Stimulated activated naive CD8-positive, alpha-beta T cell treated with anti-CD3 and anti-CD28 coated beads, Interleukin-15, Interleukin-2, amounts not matched to agents 100 ng/mL and 50 ng/mL, for 24 hours (primary cell): ENCODE results near the gene NUP210L.
A peak's percentile ranks its signal among the peaks of the same experiment; 100 is the strongest.

ENCODE experiments used
- H3K27ac Mint-ChIP-seq: one replicate; pipeline ENCODE4 v1.8.0; 2021; ENCODE audit warnings: mild to moderate bottlenecking, mixed read lengths
- H3K27me3 Mint-ChIP-seq: one replicate; pipeline ENCODE4 v1.8.0; 2021; ENCODE audit warnings: mixed read lengths
- H3K36me3 Mint-ChIP-seq: one replicate; pipeline ENCODE4 v1.8.0; 2021; ENCODE audit warnings: low read depth, mixed read lengths
- H3K4me1 Mint-ChIP-seq: one replicate; pipeline ENCODE4 v1.8.0; 2021; ENCODE audit warnings: low read depth, mixed read lengths
- H3K4me3 Mint-ChIP-seq: one replicate; pipeline ENCODE4 v1.8.0; 2021; ENCODE audit warnings: mild to moderate bottlenecking, mixed read lengths
- H3K9me3 Mint-ChIP-seq: one replicate; pipeline ENCODE4 v1.8.0; 2021; ENCODE audit warnings: mixed read lengths

Gene NUP210L

DNA sequence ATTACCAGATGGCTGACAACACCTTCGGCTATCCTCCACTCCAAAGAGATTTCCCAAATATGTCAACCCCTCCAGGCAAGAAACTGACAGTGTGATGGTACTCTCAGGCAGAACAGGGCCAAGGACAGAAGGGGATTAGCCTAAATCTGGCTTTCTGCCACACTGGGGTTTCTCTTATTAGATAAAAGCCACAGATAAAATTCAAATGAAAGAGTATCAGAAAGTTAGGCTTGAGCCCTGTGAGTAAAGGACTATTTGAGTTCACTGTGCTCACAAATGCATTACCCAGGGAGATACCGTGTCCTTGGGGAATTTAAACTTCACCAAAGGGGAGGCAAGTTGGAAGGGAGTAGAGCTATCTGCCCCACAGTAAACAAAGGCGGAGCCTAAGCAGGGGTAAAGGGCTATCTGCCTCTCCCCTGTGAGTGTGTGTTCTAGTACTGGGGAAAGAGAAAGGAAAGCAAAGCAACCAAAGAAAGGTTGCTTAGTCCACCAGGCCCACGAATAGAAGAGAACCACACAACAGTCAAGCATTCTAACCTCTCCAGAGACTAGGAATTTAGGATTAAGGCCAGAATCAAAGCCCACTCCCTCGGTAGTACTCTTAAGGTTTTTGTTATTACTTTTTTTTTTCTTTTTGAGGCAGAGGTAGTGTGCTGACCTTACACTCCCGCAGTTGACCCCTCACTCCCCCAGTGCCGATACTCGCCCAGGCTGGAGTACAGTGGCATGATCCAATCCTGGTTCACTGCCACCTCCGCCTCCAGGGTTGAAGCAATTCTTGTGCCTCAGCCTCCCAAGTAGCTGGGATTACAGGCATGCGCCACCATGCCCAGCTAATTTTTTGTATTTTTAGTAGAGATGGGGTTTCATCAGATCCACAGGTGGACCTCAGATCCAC is 24.3 kb upstream of the NUP210L start:
- Mint-ChIP-seq H3K4me3 (peak overlapping the region; percentile 99), H3K9me3 (no peaks in the 10 kb centered on the region), H3K27ac (peak overlapping the region; percentile 76), H3K27me3 (no peaks in the 10 kb centered on the region), H3K36me3 (peaks cover 68% of the 10 kb centered on the region), H3K4me1 (peaks cover 82% of the 10 kb centered on the region)

DNA sequence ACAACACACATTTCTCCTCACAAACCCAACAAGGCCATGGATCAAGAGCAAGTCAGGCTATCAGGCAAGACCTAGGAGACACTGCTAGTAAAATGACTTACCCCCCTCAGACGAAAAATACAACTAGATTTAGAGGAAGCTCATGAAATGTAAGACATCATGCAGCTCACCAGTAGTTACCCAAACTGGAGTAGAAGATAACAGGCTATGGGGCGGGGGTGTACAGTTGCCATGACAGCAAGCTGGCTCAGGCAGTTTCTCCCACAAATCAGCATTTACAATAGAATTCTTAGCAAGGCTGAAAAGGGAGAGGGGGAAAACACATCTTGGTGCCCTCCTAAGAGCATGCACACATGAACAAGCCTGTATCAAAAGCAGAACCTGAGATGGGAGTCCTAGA is 23.1 kb upstream of the NUP210L start:
- peaks cover 77% of the 10 kb centered on the region for H3K4me1 Mint-ChIP-seq
- peak overlapping the region; percentile 76 for H3K27ac Mint-ChIP-seq
- H3K9me3 Mint-ChIP-seq: no peaks in the 10 kb centered on the region
- peak overlapping the region; percentile 99 for H3K4me3 Mint-ChIP-seq
- H3K36me3 Mint-ChIP-seq: peaks cover 71% of the 10 kb centered on the region
- no peaks in the 10 kb centered on the region for H3K27me3 Mint-ChIP-seq

- Mint-ChIP-seq H3K9me3 (no peaks in the 10 kb centered on the region), H3K4me1 (peaks cover 83% of the 10 kb centered on the region), H3K4me3 (peak overlapping the region; percentile 14), H3K27ac (peak overlapping the region; percentile 46), H3K27me3 (no peaks in the 10 kb centered on the region), H3K36me3 (peaks cover 79% of the 10 kb centered on the region)
Measured at GRCh38 chr1:154176337-154176736, 21.5 kb upstream of the NUP210L start.

- Mint-ChIP-seq H3K4me1 (peaks cover 83% of the 10 kb centered on the region), H3K27me3 (no peaks in the 10 kb centered on the region), H3K9me3 (no peaks in the 10 kb centered on the region), H3K36me3 (peaks cover 82% of the 10 kb centered on the region), H3K27ac (no peak overlapping the region), H3K4me3 (no peak overlapping the region)
Measured at GRCh38 chr1:154174654-154175053, 19.8 kb upstream of the NUP210L start.

DNA sequence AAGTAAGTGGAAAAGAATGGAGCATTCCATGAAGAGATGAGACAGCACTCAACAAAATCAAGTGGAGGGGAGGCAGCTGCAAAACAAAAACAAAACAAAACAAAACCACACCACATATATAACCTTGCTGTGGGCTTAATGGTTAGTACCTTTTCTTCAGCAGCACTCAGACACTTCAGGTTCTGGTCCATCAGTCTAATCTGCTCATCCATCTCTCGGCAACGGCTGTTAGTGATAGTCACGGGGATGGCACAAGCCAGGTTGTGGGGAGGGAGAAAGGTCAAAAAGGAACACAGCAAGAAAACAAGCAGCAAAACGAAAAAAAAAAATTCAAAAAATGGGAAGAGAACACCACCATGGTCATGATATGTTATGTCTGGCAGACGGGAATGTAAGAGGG is 17.0 kb upstream of the NUP210L start:
- Mint-ChIP-seq H3K27ac (peak overlapping the region; percentile 73), H3K27me3 (no peaks in the 10 kb centered on the region), H3K4me1 (peaks cover 69% of the 10 kb centered on the region), H3K9me3 (no peaks in the 10 kb centered on the region), H3K4me3 (no peak overlapping the region), H3K36me3 (peaks cover 80% of the 10 kb centered on the region)

DNA sequence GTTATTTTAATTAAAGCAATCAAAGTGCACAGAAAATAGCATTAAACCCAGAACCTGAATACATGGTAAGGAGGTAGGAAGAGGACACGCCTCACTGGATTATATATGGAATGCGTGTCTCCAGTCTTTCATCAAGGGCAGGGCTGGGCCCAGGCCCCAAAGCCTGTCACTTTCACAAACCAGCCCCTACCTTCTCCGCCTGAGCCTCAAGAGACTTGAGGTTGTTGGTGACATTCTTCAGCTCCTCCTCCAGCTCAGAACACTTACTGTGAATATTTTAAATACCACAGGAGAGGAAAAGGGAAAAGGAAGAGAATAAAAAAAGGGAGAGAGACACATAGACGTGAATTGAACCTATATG is 16.3 kb upstream of the NUP210L start:
- Mint-ChIP-seq H3K36me3 (peaks cover 80% of the 10 kb centered on the region), H3K4me3 (peak overlapping the region; percentile 63), H3K27ac (peak overlapping the region; percentile 73), H3K9me3 (no peaks in the 10 kb centered on the region), H3K27me3 (no peaks in the 10 kb centered on the region), H3K4me1 (peaks cover 63% of the 10 kb centered on the region)

DNA sequence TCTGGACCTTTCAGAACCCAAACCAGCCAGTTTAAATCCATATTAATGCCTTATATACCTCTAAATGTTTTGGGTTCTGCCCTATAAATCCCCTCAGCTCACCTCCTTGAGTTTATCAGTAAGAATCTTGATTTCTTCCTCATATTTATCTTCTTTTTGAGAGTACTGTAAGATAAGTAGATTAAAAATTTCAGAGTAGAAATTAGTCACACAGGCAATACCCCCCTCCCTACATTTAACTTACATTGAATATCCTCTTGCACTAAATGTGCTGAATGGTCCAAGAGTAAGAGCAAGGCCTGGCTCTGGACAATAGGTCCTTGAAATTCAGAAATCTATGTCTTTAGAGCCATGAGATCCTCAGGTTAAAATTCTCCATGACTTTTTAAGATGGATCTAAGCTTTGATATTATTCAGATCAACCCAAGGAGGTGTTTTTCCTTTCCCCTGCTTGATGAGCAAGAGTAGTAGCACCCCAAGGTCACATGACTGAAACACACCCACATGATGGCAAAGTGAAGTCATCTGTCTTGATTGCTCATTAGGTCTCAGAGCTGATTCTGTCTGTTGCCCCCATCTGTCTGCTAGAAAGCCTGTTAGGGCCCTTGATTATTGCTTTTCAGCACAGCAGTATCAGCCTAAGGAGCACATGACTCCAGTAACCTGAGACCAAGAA is 15.8 kb upstream of the NUP210L start:
- Mint-ChIP-seq H3K4me3 (peak overlapping the region; percentile 63), H3K4me1 (peaks cover 57% of the 10 kb centered on the region), H3K27ac (peak overlapping the region; percentile 73), H3K27me3 (no peaks in the 10 kb centered on the region), H3K36me3 (peaks cover 80% of the 10 kb centered on the region), H3K9me3 (no peaks in the 10 kb centered on the region)

GRCh38 chr1:154167461-154167860 is 12.6 kb upstream of the NUP210L start:
- Mint-ChIP-seq H3K9me3 (no peaks in the 10 kb centered on the region), H3K27ac (no peak overlapping the region), H3K27me3 (no peaks in the 10 kb centered on the region), H3K4me1 (peaks cover 42% of the 10 kb centered on the region), H3K4me3 (no peak overlapping the region), H3K36me3 (peaks cover 87% of the 10 kb centered on the region)

- H3K4me3 Mint-ChIP-seq: no peak overlapping the region
- no peak overlapping the region for H3K27ac Mint-ChIP-seq
- H3K27me3 Mint-ChIP-seq: no peaks in the 10 kb centered on the region
- H3K36me3 Mint-ChIP-seq: peaks cover 87% of the 10 kb centered on the region
- no peaks in the 10 kb centered on the region for H3K9me3 Mint-ChIP-seq
- peaks cover 36% of the 10 kb centered on the region for H3K4me1 Mint-ChIP-seq
Measured at GRCh38 chr1:154166207-154166606, 11.3 kb upstream of the NUP210L start.

GRCh38 chr1:154159554-154159953 is 4.7 kb upstream of the NUP210L start:
- peaks cover 98% of the 10 kb centered on the region for H3K36me3 Mint-ChIP-seq
- H3K27ac Mint-ChIP-seq: peak overlapping the region; percentile 95
- peak overlapping the region; percentile 25 for H3K4me3 Mint-ChIP-seq
- H3K27me3 Mint-ChIP-seq: no peaks in the 10 kb centered on the region
- peaks cover 71% of the 10 kb centered on the region for H3K4me1 Mint-ChIP-seq
- no peaks in the 10 kb centered on the region for H3K9me3 Mint-ChIP-seq

DNA sequence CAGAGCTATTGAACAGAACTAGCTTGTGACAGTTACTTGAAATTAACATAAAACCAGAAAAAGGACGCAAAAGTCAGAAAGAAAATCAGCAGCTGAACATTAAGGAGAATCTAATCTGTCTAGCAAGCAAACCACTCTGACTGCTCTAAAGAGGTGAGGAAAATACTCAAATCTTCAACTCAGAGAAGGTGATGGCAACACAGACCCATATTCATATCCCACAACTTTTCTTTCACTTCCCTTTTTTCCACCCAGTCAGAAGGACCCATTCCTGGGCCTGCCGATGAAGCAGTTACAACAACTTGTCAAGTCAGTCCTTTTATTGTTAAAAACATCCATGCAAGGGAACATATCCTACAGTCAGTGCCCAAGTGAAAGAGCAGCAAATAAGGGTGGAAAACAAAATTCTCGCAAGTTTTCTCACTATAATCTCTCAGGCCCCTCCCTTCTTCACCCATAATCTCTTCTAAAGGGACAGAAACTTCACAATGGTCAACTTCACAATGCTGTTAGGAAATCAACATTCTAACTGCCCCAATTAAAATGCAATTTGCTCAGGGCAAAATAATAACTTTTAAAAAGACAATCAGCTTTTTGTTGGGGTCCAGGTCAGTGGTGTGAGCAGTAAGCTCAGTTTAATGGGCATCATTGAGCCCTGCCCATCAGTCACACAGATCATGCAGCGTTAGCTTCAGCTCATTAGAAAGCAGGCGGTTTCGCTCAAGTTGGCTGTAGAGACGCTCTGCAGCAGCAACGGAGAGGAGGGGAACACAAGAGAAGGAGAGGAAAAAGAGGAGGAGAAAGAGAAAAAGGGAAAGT is 3.6 kb upstream of the NUP210L start:
- Mint-ChIP-seq H3K27ac (peak overlapping the region; percentile 95), H3K4me3 (peak overlapping the region; percentile 74), H3K9me3 (no peaks in the 10 kb centered on the region), H3K27me3 (no peaks in the 10 kb centered on the region), H3K4me1 (peaks cover 79% of the 10 kb centered on the region), H3K36me3 (peaks cover 97% of the 10 kb centered on the region)

DNA sequence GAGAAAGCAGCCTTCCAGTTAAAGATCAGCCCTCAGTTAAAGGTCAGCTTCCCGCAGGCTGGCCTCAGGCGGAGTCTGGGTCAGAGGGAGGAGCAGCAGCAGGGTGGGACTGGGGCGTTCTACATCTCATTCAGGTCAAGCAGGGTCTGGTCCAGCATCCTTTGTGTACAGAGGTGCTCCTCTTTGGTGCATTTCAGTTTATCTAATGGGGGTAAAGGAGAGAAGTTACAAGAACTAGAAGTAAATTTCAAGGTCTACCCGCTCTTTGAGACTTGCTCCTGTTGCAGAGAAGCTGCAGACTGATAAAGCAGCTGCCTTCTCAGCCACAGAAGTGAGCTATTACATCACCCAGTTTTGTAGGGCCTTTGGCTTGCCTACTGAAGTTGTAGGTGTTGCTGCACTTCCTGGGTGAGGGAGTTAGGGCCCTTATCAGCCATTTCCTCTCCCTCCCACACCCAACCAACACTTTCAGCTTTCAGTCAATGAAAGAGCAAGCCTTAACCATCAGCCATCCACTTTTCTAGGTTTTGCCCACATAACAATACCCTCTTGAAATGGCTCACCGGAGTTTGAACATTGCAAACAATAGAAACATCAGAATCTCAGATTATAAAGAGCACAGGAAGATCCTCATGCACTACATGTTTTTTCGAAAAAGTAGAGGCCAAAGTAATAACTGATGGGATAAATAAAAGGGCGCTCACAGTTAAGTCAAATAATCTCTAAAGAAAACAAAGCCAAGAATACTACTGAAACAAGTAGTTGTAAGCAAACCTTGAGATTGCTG is 2.8 kb upstream of the NUP210L start:
- H3K4me1 Mint-ChIP-seq: peaks cover 79% of the 10 kb centered on the region
- H3K27me3 Mint-ChIP-seq: no peaks in the 10 kb centered on the region
- peaks cover 89% of the 10 kb centered on the region for H3K36me3 Mint-ChIP-seq
- H3K4me3 Mint-ChIP-seq: peak overlapping the region; percentile 74
- peak overlapping the region; percentile 95 for H3K27ac Mint-ChIP-seq
- no peaks in the 10 kb centered on the region for H3K9me3 Mint-ChIP-seq

- Mint-ChIP-seq H3K27me3 (no peaks in the 10 kb centered on the region), H3K36me3 (peaks cover 64% of the 10 kb centered on the region), H3K9me3 (no peaks in the 10 kb centered on the region), H3K4me3 (no peak overlapping the region), H3K27ac (peak overlapping the region; percentile 65), H3K4me1 (peaks cover 63% of the 10 kb centered on the region)
Measured at GRCh38 chr1:154155251-154155650, 378 bp upstream of the NUP210L start.

GRCh38 chr1:154154053-154154452 is 820 bp downstream of the NUP210L start:
- peaks cover 51% of the 10 kb centered on the region for H3K4me1 Mint-ChIP-seq
- H3K9me3 Mint-ChIP-seq: no peaks in the 10 kb centered on the region
- peaks cover 52% of the 10 kb centered on the region for H3K36me3 Mint-ChIP-seq
- H3K4me3 Mint-ChIP-seq: no peak overlapping the region
- peak overlapping the region; percentile 9 for H3K27ac Mint-ChIP-seq
- no peaks in the 10 kb centered on the region for H3K27me3 Mint-ChIP-seq
